IPS-20b (cell line): ENCODE measurements around the gene PCDHB15.
"Not testable (repeated sequence)": the region's sequence is repeated elsewhere in the genome, so short reads cannot be mapped to it uniquely, and the experiment has no call there.

Experiments used
- H3K27ac ChIP-seq: one replicate; pipeline ENCODE4 v1.5.1; 2013; ENCODE audit warnings: low read length
- H3K27me3 ChIP-seq: 2 replicates; pipeline ENCODE4 v1.6.1; 2013; ENCODE audit warnings: mild to moderate bottlenecking, low read length, inconsistent platforms; ENCODE audit not compliant: insufficient read depth
- H3K36me3 ChIP-seq: 2 replicates; pipeline ENCODE4 v1.6.1; 2013; ENCODE audit warnings: low read depth, mild to moderate bottlenecking, inconsistent platforms, low read length, moderate library complexity; ENCODE audit not compliant: insufficient read depth
- H3K4me1 ChIP-seq: 2 replicates; pipeline ENCODE4 v1.6.1; 2013; ENCODE audit warnings: mild to moderate bottlenecking, control low read depth, inconsistent platforms, low read length, moderate library complexity; ENCODE audit not compliant: insufficient read depth
- H3K4me3 ChIP-seq: 2 replicates; pipeline ENCODE4 v1.5.1; 2013; ENCODE audit warnings: mild to moderate bottlenecking, low read length, inconsistent platforms
- H3K9ac ChIP-seq: 2 replicates; pipeline ENCODE4 v1.6.1; 2013; ENCODE audit warnings: low read depth, mild to moderate bottlenecking, inconsistent platforms, low read length, moderate library complexity
- H3K9me3 ChIP-seq: 2 replicates; pipeline ENCODE4 v1.6.1; 2013; ENCODE audit warnings: mild to moderate bottlenecking, low read depth, low read length, inconsistent platforms; ENCODE audit not compliant: insufficient read depth

The PCDHB15 gene

DNA sequence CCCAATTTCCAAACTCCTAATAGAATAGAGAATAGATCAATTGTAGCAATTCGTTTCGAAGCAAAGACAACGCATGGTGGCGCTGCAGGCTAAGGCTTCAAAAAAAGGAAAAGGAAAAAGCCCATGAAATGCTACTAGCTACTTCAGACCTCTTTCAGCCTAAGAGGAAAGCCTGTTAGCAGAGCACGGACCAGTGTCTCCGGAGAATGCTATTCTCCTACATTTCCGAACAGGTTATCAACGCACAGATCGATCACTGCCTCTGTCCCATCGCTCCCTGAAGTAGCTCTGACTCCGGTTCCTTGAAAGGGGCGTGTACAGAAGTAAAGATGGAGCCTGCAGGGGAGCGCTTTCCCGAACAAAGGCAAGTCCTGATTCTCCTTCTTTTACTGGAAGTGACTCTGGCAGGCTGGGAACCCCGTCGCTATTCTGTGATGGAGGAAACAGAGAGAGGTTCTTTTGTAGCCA is at the start of gene PCDHB15:
Gene PCDHB15, plus strand, starts transcription at position 146 of the 468 bp plus-strand sequence. Its CDS starts 184 bp downstream, at position 330.
- Histone ChIP-seq H3K9me3 (peaks cover 91% of the 10 kb centered on the region), H3K4me3 (peak within 1 kb of the TSS; percentile 37; the same call in 1 of the 2 replicates), H3K4me1 (no peaks in the 10 kb centered on the region), H3K27ac (no peak within 1 kb of the TSS), H3K9ac (no peak within 1 kb of the TSS), H3K36me3 (no peaks in the 10 kb centered on the region), H3K27me3 (no peaks in the 10 kb centered on the region)

DNA sequence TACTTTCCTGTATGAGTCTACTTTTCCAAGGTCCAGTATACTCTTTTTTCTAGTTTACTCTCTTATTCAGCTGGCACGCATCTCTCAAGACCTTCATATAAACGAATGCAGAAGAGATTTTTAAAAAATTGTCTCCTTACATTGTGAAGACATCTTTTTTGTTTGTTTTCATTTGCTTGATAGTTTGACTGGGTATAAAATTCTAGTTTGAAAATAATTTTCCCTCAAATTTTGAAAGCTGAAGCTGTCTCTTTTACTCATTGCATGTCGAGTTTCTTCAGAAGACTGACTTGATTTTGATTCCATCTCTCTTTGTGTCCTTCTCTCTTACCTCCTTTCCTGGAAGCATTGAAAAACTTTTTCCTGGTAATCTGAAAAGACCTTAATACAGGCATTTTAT is 48.8 kb upstream of the PCDHB15 start:
- Histone ChIP-seq H3K9me3 (peaks cover 35% of the 10 kb centered on the region), H3K4me1 (no peaks in the 10 kb centered on the region), H3K27ac (no peak overlapping the region), H3K36me3 (no peaks in the 10 kb centered on the region), H3K4me3 (no peak overlapping the region), H3K9ac (no peak overlapping the region), H3K27me3 (no peaks in the 10 kb centered on the region)

DNA sequence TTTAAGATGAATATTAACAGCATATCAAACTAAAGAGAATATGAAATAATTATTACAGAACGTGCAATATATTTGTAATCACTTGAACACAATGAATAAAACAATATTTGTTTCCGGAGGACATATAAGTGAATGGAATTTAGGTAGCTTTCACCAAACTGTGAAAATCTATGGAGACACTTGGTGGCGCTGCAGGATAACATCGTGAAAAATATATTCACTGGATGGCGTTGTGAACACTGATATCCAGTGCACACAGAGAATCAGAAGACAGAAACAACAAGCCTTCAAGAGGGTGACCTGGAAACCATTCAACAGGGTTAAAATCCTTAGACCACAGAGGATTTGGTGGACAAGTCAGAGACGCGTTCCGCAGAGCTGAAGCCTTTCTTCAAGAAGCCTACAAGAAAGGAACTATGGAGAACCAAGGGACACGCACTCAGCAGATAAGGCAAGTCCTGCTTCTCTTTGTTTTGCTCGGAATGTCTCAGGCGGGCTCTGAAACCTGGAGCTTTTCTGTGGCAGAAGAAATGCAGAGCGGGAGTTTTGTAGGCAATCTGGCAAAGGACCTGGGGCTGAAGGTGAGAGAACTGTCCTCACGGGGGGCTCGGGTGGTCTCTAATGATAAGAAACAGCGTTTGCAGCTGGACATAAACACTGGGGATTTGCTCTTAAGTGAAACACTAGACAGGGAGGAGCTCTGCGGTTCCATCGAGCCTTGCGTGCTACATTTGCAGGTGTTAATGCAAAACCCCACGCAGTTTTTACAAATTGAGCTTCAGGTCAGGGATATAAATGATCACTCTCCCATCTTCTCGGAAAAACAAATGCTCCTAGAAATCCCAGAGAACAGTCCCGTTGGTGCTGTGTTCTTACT is 45.6 kb upstream of the PCDHB15 start, which contains the start of gene PCDHB11:
Gene PCDHB11, plus strand, starts transcription at position 269 of the 877 bp plus-strand sequence. Its CDS starts 148 bp downstream, at position 417.
- Histone ChIP-seq H3K36me3 (no peaks in the 10 kb centered on the region), H3K27ac (no peak within 1 kb of the TSS), H3K27me3 (no peaks in the 10 kb centered on the region), H3K4me1 (no peaks in the 10 kb centered on the region), H3K4me3 (no peak within 1 kb of the TSS), H3K9me3 (peaks cover 35% of the 10 kb centered on the region), H3K9ac (no peak within 1 kb of the TSS)

DNA sequence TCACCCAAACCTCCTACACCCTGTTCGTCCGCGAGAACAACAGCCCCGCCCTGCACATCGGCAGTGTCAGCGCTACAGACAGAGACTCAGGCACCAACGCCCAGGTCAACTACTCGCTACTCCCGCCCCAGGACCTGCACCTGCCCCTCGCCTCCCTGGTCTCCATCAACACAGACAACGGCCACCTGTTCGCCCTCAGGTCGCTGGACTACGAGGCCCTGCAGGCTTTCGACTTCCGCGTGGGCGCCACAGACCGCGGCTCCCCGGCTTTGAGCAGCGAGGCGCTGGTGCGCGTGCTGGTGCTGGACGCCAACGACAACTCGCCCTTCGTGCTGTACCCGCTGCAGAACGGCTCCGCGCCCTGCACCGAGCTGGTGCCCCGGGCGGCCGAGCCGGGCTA is 44.1 kb upstream of the PCDHB15 start:
- H3K4me3 ChIP-seq, H3K36me3 ChIP-seq, H3K27ac ChIP-seq, H3K4me1 ChIP-seq, H3K27me3 ChIP-seq, H3K9ac ChIP-seq: not testable (repeated sequence)
- peaks cover 36% of the 10 kb centered on the region for H3K9me3 ChIP-seq

DNA sequence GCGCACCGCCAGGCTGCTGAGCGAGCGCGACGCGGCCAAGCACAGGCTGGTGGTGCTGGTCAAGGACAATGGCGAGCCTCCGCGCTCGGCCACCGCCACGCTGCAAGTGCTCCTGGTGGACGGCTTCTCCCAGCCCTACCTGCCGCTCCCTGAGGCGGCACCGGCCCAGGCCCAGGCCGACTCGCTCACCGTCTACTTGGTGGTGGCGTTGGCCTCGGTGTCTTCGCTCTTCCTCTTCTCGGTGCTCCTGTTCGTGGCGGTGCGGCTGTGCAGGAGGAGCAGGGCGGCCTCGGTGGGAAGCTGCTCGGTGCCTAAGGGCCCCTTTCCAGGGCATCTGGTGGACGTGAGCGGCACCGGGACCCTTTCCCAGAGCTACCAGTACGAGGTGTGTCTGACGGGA is 43.5 kb upstream of the PCDHB15 start:
- H3K4me3 ChIP-seq: not testable (repeated sequence)

DNA sequence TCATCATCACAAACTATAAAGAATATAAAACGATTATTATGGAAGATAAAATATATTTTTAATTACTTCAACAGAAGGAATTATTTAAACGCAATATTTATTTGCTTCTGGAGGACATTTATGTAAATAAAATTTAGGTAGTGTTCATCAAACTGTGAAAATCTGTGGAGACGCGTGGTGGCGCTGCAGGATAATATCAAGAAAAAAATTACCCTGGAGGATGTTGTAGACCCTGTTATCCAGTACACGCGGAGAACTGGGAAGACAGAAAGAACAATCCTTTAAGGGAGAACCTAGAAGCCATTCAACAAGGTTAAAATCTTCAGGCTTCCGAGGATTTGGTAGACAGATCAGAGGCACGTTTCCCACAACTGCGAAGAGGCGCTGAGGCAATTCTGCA is 36.7 kb upstream of the PCDHB15 start, which contains the start of gene PCDHB12:
Gene PCDHB12, plus strand, starts transcription at position 242 of the 400 bp plus-strand sequence. CDS start 189 bp downstream, outside the sequence.
- Histone ChIP-seq H3K36me3 (no peaks in the 10 kb centered on the region), H3K27me3 (no peaks in the 10 kb centered on the region), H3K27ac (no peak within 1 kb of the TSS), H3K4me1 (no peaks in the 10 kb centered on the region), H3K9ac (no peak within 1 kb of the TSS), H3K4me3 (no peak within 1 kb of the TSS), H3K9me3 (peaks cover 30% of the 10 kb centered on the region; the same call in 1 of the 2 replicates)

More for the DNA sequence above, 43.5 kb upstream of the PCDHB15 start:
- not testable (repeated sequence) for H3K4me1 ChIP-seq, H3K36me3 ChIP-seq, H3K9ac ChIP-seq, H3K27me3 ChIP-seq, H3K27ac ChIP-seq
- H3K9me3 ChIP-seq: peaks cover 31% of the 10 kb centered on the region

DNA sequence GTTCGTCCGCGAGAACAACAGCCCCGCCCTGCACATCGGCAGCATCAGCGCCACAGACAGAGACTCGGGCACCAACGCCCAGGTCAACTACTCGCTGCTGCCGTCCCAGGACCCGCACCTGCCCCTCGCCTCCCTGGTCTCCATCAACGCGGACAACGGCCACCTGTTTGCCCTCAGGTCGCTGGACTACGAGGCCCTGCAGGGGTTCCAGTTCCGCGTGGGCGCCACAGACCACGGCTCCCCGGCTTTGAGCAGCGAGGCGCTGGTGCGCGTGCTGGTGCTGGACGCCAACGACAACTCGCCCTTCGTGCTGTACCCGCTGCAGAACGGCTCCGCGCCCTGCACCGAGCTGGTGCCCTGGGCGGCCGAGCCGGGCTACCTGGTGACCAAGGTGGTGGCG is 34.9 kb upstream of the PCDHB15 start:
- H3K36me3 ChIP-seq, H3K4me3 ChIP-seq, H3K27me3 ChIP-seq, H3K9ac ChIP-seq, H3K27ac ChIP-seq, H3K4me1 ChIP-seq: not testable (repeated sequence)
- H3K9me3 ChIP-seq: peaks cover 30% of the 10 kb centered on the region; the same call in 1 of the 2 replicates

DNA sequence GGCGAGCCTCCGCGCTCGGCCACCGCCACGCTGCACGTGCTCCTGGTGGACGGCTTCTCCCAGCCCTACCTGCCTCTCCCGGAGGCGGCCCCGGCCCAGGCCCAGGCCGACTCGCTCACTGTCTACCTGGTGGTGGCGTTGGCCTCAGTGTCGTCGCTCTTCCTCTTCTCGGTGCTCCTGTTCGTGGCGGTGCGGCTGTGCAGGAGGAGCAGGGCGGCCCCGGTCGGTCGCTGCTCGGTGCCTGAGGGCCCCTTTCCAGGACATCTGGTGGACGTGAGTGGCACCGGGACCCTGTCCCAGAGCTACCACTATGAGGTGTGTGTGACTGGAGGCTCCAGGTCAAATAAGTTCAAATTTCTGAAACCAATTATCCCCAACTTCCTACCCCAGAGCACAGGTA is 34.3 kb upstream of the PCDHB15 start:
- not testable (repeated sequence) for H3K27ac ChIP-seq, H3K9ac ChIP-seq, H3K36me3 ChIP-seq, H3K27me3 ChIP-seq, H3K4me1 ChIP-seq, H3K4me3 ChIP-seq
- H3K9me3 ChIP-seq: peaks cover 30% of the 10 kb centered on the region; the same call in 1 of the 2 replicates

DNA sequence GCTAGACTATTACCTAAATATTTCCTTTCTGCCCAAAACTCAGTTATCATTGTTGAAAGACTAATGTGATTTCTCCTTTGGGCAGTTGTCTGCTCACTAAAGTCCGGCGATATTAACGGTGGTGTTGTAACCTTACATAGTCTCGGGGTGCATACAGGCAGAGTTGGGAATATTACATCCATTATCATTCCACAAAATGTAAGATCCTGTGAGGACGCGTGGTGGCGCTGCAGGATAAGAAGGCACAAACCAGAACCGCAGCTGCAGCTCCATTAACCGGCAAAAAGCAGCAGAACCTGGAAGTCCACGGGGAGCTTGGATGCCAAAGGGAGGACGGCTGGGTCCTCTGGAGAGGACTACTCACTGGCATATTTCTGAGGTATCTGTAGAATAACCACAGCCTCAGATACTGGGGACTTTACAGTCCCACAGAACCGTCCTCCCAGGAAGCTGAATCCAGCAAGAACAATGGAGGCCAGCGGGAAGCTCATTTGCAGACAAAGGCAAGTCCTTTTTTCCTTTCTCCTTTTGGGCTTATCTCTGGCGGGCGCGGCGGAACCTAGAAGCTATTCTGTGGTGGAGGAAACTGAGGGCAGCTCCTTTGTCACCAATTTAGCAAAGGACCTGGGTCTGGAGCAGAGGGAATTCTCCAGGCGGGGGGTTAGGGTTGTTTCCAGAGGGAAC is 31.4 kb upstream of the PCDHB15 start, which contains the start of gene PCDHB13:
Gene PCDHB13, plus strand, starts transcription at position 264 of the 684 bp plus-strand sequence. Its CDS starts 205 bp downstream, at position 469.
- not testable (repeated sequence) for H3K36me3 ChIP-seq, H3K27me3 ChIP-seq, H3K9ac ChIP-seq, H3K27ac ChIP-seq, H3K4me1 ChIP-seq, H3K4me3 ChIP-seq
- H3K9me3 ChIP-seq: peaks cover 27% of the 10 kb centered on the region; the same call in 1 of the 2 replicates

DNA sequence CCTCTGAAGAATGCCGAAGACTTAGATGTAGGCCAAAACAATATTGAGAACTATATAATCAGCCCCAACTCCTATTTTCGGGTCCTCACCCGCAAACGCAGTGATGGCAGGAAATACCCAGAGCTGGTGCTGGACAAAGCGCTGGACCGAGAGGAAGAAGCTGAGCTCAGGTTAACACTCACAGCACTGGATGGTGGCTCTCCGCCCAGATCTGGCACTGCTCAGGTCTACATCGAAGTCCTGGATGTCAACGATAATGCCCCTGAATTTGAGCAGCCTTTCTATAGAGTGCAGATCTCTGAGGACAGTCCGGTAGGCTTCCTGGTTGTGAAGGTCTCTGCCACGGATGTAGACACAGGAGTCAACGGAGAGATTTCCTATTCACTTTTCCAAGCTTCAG is 30.6 kb upstream of the PCDHB15 start:
- not testable (repeated sequence) for H3K9ac ChIP-seq, H3K27ac ChIP-seq, H3K4me1 ChIP-seq, H3K4me3 ChIP-seq, H3K27me3 ChIP-seq, H3K36me3 ChIP-seq
- peaks cover 24% of the 10 kb centered on the region; the same call in 1 of the 2 replicates for H3K9me3 ChIP-seq

DNA sequence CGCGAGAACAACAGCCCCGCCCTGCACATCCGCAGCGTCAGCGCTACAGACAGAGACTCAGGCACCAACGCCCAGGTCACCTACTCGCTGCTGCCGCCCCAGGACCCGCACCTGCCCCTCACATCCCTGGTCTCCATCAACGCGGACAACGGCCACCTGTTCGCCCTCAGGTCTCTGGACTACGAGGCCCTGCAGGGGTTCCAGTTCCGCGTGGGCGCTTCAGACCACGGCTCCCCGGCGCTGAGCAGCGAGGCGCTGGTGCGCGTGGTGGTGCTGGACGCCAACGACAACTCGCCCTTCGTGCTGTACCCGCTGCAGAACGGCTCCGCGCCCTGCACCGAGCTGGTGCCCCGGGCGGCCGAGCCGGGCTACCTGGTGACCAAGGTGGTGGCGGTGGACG is 29.7 kb upstream of the PCDHB15 start:
- H3K9ac ChIP-seq: not testable (repeated sequence)

More for the DNA sequence above, 29.7 kb upstream of the PCDHB15 start:
- H3K36me3 ChIP-seq, H3K27ac ChIP-seq, H3K27me3 ChIP-seq, H3K4me1 ChIP-seq, H3K4me3 ChIP-seq: not testable (repeated sequence)
- peaks cover 18% of the 10 kb centered on the region; the same call in 1 of the 2 replicates for H3K9me3 ChIP-seq
